ENCODE results near the gene GALNT14.

DNA sequence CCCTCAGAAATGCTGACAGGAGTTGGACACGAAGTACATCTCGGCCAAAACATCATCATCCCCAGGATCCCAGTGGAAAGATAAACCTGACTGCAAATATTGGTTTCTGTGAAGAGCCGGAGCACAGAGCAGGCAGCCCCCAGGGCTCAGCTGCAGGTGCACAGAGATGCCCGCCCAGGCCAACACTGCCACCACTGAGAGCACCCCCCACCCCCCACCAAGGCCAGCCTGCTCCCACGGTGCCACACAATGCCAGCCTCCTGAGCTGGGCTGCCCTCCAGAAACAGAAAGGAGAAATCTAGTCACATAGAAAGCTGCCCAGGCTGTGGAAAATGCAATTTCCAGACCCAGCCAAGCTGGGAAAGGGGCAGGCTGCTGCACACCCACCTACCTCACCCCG is 71.7 kb downstream of the GALNT14 start:
- TF ChIP-seq, protein P1, sequence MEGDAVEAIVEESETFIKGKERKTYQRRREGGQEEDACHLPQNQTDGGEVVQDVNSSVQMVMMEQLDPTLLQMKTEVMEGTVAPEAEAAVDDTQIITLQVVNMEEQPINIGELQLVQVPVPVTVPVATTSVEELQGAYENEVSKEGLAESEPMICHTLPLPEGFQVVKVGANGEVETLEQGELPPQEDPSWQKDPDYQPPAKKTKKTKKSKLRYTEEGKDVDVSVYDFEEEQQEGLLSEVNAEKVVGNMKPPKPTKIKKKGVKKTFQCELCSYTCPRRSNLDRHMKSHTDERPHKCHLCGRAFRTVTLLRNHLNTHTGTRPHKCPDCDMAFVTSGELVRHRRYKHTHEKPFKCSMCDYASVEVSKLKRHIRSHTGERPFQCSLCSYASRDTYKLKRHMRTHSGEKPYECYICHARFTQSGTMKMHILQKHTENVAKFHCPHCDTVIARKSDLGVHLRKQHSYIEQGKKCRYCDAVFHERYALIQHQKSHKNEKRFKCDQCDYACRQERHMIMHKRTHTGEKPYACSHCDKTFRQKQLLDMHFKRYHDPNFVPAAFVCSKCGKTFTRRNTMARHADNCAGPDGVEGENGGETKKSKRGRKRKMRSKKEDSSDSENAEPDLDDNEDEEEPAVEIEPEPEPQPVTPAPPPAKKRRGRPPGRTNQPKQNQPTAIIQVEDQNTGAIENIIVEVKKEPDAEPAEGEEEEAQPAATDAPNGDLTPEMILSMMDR (IDR thresholded peaks at IDR 0.05) = no peak
- TF ChIP-seq EZH2 (IDR thresholded peaks at IDR 0.05; ENCODE audit: borderline replicate concordance, insufficient read depth, low read depth, low read length, poor library complexity, severe bottlenecking) = no peak

Data from B cell (primary cell).